H9 (cell line): ENCODE measurements around the gene ARHGEF16. TPM values are rescaled to one million over a fixed set of nuclear protein-coding genes. Genes with fewer than 3 reads are reported as not detected.

Experiments used
- DNase-seq: peaks from one replicate; pipeline ENCODE4 v3.0.0-alpha.2; 2017
- H2AFZ ChIP-seq: one replicate; pipeline ENCODE4 v1.6.1; 2013; ENCODE audit warnings: mild to moderate bottlenecking, low read length, control low read depth, moderate library complexity
- H2AK5ac ChIP-seq: 2 replicates; pipeline ENCODE4 v1.6.1; 2013; ENCODE audit warnings: low read length, control low read depth, mixed read lengths; ENCODE audit not compliant: insufficient read length
- H2BK120ac ChIP-seq: one replicate; pipeline ENCODE4 v1.6.1; 2013; ENCODE audit warnings: low read depth, mild to moderate bottlenecking, low read length, control low read depth, inconsistent platforms; ENCODE audit not compliant: poor library complexity, severe bottlenecking
- H2BK12ac ChIP-seq: 2 replicates; pipeline ENCODE4 v1.6.1; 2013; ENCODE audit warnings: low read length, control low read depth, mixed read lengths, low read depth; ENCODE audit not compliant: insufficient read length
- H2BK15ac ChIP-seq: 2 replicates; pipeline ENCODE4 v1.6.1; 2013; ENCODE audit warnings: low read depth, low read length, control low read depth
- H2BK20ac ChIP-seq: one replicate; pipeline ENCODE4 v1.6.1; 2013; ENCODE audit warnings: low read depth, mild to moderate bottlenecking, low read length, control low read depth, inconsistent platforms; ENCODE audit not compliant: poor library complexity, severe bottlenecking
- H2BK5ac ChIP-seq: 2 replicates; pipeline ENCODE4 v1.6.1; 2013; ENCODE audit warnings: low read length, control low read depth, mixed read lengths; ENCODE audit not compliant: insufficient read length
- H3K14ac ChIP-seq: 2 replicates; pipeline ENCODE4 v1.6.1; 2013; ENCODE audit warnings: low read length, control low read depth; ENCODE audit not compliant: insufficient read depth
- H3K18ac ChIP-seq: 2 replicates; pipeline ENCODE4 v1.6.1; 2013; ENCODE audit warnings: low read depth, mild to moderate bottlenecking, mixed read lengths, low read length, control low read depth; ENCODE audit not compliant: insufficient read length
- H3K23ac ChIP-seq: 2 replicates; pipeline ENCODE4 v1.6.1; 2013; ENCODE audit warnings: low read length, control low read depth, mixed read lengths, low read depth; ENCODE audit not compliant: insufficient read length
- H3K23me2 ChIP-seq: 2 replicates; pipeline ENCODE4 v1.6.1; 2013; ENCODE audit warnings: low read depth, mild to moderate bottlenecking, mixed read lengths, low read length, control low read depth; ENCODE audit not compliant: insufficient read length, poor library complexity, severe bottlenecking
- H3K27ac ChIP-seq: 2 replicates; pipeline ENCODE4 v1.5.1; 2013; ENCODE audit warnings: low read length, control low read depth, mixed read lengths, low read depth; ENCODE audit not compliant: insufficient read length
- H3K27me3 ChIP-seq: 2 replicates; pipeline ENCODE4 v1.6.1; 2013; ENCODE audit warnings: low read length, control low read depth, inconsistent platforms; ENCODE audit not compliant: insufficient read depth
- H3K4ac ChIP-seq: 2 replicates; pipeline ENCODE4 v1.6.1; 2013; ENCODE audit warnings: low read depth, mild to moderate bottlenecking, control low read depth, inconsistent platforms, low read length, moderate library complexity
- H3K4me1 ChIP-seq: 2 replicates; pipeline ENCODE4 v1.6.1; 2013; ENCODE audit warnings: low read length, control low read depth, inconsistent platforms; ENCODE audit not compliant: insufficient read depth
- H3K4me2 ChIP-seq: 2 replicates; pipeline ENCODE4 v1.6.1; 2013; ENCODE audit warnings: low read length, control low read depth, mixed read lengths; ENCODE audit not compliant: insufficient read length, insufficient read depth
- H3K56ac ChIP-seq: 2 replicates; pipeline ENCODE4 v1.6.1; 2013; ENCODE audit warnings: low read depth, mild to moderate bottlenecking, mixed read lengths, low read length, control low read depth; ENCODE audit not compliant: insufficient read length
- H3K79me1 ChIP-seq: 2 replicates; pipeline ENCODE4 v1.6.1; 2013; ENCODE audit warnings: low read depth, mild to moderate bottlenecking, moderate library complexity, low read length, control low read depth, inconsistent platforms; ENCODE audit not compliant: insufficient read depth, poor library complexity, severe bottlenecking
- H3K79me2 ChIP-seq: 2 replicates; pipeline ENCODE4 v1.6.1; 2013; ENCODE audit warnings: low read length, control low read depth, inconsistent platforms; ENCODE audit not compliant: insufficient read depth
- H3K9ac ChIP-seq: 2 replicates; pipeline ENCODE4 v1.6.1; 2013; ENCODE audit warnings: low read length, control low read depth, mixed read lengths; ENCODE audit not compliant: insufficient read length; ENCODE audit errors: extremely low read depth
- H3K9me3 ChIP-seq: one replicate; pipeline ENCODE4 v1.6.1; 2013; ENCODE audit warnings: low read depth, low read length, inconsistent platforms; ENCODE audit not compliant: control insufficient read depth
- H3T11ph ChIP-seq: one replicate; pipeline ENCODE4 v1.6.1; 2013; ENCODE audit warnings: mild to moderate bottlenecking, low read length, control low read depth, inconsistent platforms
- H4K20me1 ChIP-seq: one replicate; pipeline ENCODE4 v1.6.1; 2013; ENCODE audit not compliant: control insufficient read depth, insufficient read length, insufficient read depth
- H4K5ac ChIP-seq: 2 replicates; pipeline ENCODE4 v1.6.1; 2013; ENCODE audit warnings: low read depth, mild to moderate bottlenecking, mixed read lengths, low read length, control low read depth; ENCODE audit not compliant: insufficient read length
- H4K8ac ChIP-seq: replicated peaks from 2 replicates; pipeline ENCODE4 v1.6.1; 2013; ENCODE audit warnings: low read length, control low read depth, mixed read lengths, low read depth; ENCODE audit not compliant: insufficient read length
- H4K91ac ChIP-seq: 2 replicates; pipeline ENCODE4 v1.6.1; 2013; ENCODE audit warnings: low read depth, mild to moderate bottlenecking, moderate library complexity, mixed read lengths, low read length, control low read depth; ENCODE audit not compliant: insufficient read length
- H3K27ac Mint-ChIP-seq, 3 experiments: 2 replicates in 2 of 3; 3 replicates in 1 of 3; pipeline ENCODE4 v1.8.0; 2020 to 2021; ENCODE audit warnings: mixed read lengths in 3 of 3, mild to moderate bottlenecking in 1 of 3, moderate library complexity in 1 of 3
- H3K27me3 Mint-ChIP-seq: 2 replicates; pipeline ENCODE4 v1.8.0; 2021; ENCODE audit warnings: low read depth, mild to moderate bottlenecking, moderate library complexity, mixed read lengths
- H3K36me3 Mint-ChIP-seq, 3 experiments: 2 replicates in 2 of 3; 3 replicates in 1 of 3; pipeline ENCODE4 v1.8.0; 2020 to 2021; ENCODE audit warnings: low read depth in 3 of 3, mixed read lengths in 3 of 3; ENCODE audit not compliant: insufficient read depth in 1 of 3
- H3K4me1 Mint-ChIP-seq, 2 experiments: 2 replicates each; pipeline ENCODE4 v1.8.0; 2020; ENCODE audit warnings: mixed read lengths in 2 of 2
- H3K4me3 Mint-ChIP-seq, 2 experiments: 2 replicates in 1 of 2; 3 replicates in 1 of 2; pipeline ENCODE4 v1.8.0; 2020 to 2021; ENCODE audit warnings: mild to moderate bottlenecking in 2 of 2, mixed read lengths in 2 of 2, moderate library complexity in 1 of 2
- H3K9me3 Mint-ChIP-seq, 2 experiments: 2 replicates in 1 of 2; 3 replicates in 1 of 2; pipeline ENCODE4 v1.8.0; 2020; ENCODE audit warnings: mild to moderate bottlenecking in 2 of 2, mixed read lengths in 2 of 2, moderate library complexity in 1 of 2
- WGBS: extraction: QIAGEN DNeasy Blood & Tissue Kit; methylation state at CpG from one replicate; pipeline ENCODE4 v1.1.7; 2013; ENCODE audit warnings: missing lambda C conversion rate, low lambda C conversion rate, mixed read lengths; ENCODE audit not compliant: insufficient read length; ENCODE audit errors: extremely low coverage; 5-methylcytosine and 5-hydroxymethylcytosine counted together
- total RNA-seq: library from RNA; stranded (reverse); gene quantifications from 2 replicates; pipeline ENCODE4 v1.2.1, GENCODE V29; 2021
- TF ChIP-seq, protein P1 (sequence below): fragments of 200-600 bp; sonication (generic); conservative IDR thresholded peaks from 3 replicates; pipeline ENCODE4 v1.8.0; 2021; ENCODE audit warnings: antibody characterized with exemption, mild to moderate bottlenecking

The ARHGEF16 gene
- total RNA-seq, 1 experiment from 2014 or later: 48.5 TPM

DNA sequence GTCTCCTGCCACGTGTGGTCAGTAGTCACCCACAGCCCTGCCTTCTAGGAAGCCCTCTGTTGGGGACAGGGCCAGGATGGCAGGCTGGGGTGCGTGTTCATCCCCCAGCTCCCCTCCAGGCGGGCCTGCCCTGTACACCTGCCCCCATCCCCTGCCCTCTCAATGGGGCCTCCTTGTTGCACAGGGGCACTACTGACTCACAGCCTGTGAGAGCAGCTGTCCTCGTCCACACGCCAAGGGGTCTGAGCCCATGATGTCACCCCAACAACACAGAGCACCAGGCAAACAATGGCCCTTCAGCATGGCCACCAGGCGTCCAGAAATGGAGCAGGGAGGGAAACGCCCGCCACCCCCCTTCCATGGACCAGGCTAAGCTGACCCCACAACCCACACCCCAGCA is 64.3 kb downstream of the ARHGEF16 start:
- H2BK5ac ChIP-seq: no peak overlapping the region
- no peak overlapping the region for H3K18ac ChIP-seq
- H3K9me3 ChIP-seq: no peaks in the 10 kb centered on the region
- no peak for DNase-seq
- no peak overlapping the region for H3K27ac ChIP-seq
- Mint-ChIP-seq H3K4me3 (no peak overlapping the region), H3K9me3 (no peaks in the 10 kb centered on the region; a peak in 2 of 5 replicates), H3K4me1 (no peaks in the 10 kb centered on the region), H3K27ac (no peak overlapping the region), H3K27me3 (no peaks in the 10 kb centered on the region; the same call in 1 of the 2 replicates), H3K36me3 (peaks cover 0 to 5% (median 0%) of the 10 kb centered on the region in 3 experiments; a peak in 2 of 7 replicates)
- TF ChIP-seq, protein P1, sequence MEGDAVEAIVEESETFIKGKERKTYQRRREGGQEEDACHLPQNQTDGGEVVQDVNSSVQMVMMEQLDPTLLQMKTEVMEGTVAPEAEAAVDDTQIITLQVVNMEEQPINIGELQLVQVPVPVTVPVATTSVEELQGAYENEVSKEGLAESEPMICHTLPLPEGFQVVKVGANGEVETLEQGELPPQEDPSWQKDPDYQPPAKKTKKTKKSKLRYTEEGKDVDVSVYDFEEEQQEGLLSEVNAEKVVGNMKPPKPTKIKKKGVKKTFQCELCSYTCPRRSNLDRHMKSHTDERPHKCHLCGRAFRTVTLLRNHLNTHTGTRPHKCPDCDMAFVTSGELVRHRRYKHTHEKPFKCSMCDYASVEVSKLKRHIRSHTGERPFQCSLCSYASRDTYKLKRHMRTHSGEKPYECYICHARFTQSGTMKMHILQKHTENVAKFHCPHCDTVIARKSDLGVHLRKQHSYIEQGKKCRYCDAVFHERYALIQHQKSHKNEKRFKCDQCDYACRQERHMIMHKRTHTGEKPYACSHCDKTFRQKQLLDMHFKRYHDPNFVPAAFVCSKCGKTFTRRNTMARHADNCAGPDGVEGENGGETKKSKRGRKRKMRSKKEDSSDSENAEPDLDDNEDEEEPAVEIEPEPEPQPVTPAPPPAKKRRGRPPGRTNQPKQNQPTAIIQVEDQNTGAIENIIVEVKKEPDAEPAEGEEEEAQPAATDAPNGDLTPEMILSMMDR: no peak
- no peaks in the 10 kb centered on the region for H3K27me3 ChIP-seq
- no peaks in the 10 kb centered on the region for H3K79me1 ChIP-seq
- H3K4ac ChIP-seq: no peak overlapping the region
- no peak overlapping the region for H2AK5ac ChIP-seq
- H3K9ac ChIP-seq: no peak overlapping the region
- H3T11ph ChIP-seq: no peak overlapping the region
- H2BK20ac ChIP-seq: no peak overlapping the region
- H3K79me2 ChIP-seq: no peaks in the 10 kb centered on the region; the same call in 1 of the 2 replicates
- no peaks in the 10 kb centered on the region for H3K23me2 ChIP-seq
- no peak overlapping the region for H2BK12ac ChIP-seq
- no peak overlapping the region for H3K23ac ChIP-seq
- H3K56ac ChIP-seq: no peak overlapping the region
- H2BK120ac ChIP-seq: no peak overlapping the region
- H3K4me2 ChIP-seq: no peak overlapping the region
- H4K91ac ChIP-seq: no peak overlapping the region
- H3K4me1 ChIP-seq: no peaks in the 10 kb centered on the region
- H2BK15ac ChIP-seq: no peak overlapping the region
- H4K20me1 ChIP-seq: peaks cover 5% of the 10 kb centered on the region
- no CpG with 5 or more reads among the region's 8 CpGs for WGBS
- no peak overlapping the region for H4K5ac ChIP-seq
- H3K14ac ChIP-seq: no peak overlapping the region
- H4K8ac ChIP-seq: no peak overlapping the region
- H2AFZ ChIP-seq: no peak overlapping the region
